ENCODE measurements around the gene TARS3.
"Not testable (repeated sequence)": the region's sequence is repeated elsewhere in the genome, so short reads cannot be mapped to it uniquely, and the experiment has no call there.

TARS3 gene

GRCh38 chr15:101657171-101657570 is 67.1 kb downstream of the TARS3 start:
- Histone ChIP-seq H3K4me3 (ENCODE audit: low read depth, low read length) (no peak overlapping the region), H3K27me3 (ENCODE audit: insufficient read depth, low read length) (no peaks in the 10 kb centered on the region), H3K27ac (ENCODE audit: low read depth, low read length) (no peak overlapping the region), H3K4me1 (ENCODE audit: control insufficient read depth, insufficient read depth, low read length, unreplicated experiment) (peaks cover 14% of the 10 kb centered on the region), H3K36me3 (ENCODE audit: insufficient read depth, low read length) (no peaks in the 10 kb centered on the region), H3K79me2 (ENCODE audit: control insufficient read depth, insufficient read depth, low read length, unreplicated experiment) (peaks cover 14% of the 10 kb centered on the region), H2AFZ (ENCODE audit: low read length, unreplicated experiment) (no peak overlapping the region)

- H3K27me3 ChIP-seq (ENCODE audit: insufficient read depth, low read length); H3K36me3 ChIP-seq (ENCODE audit: insufficient read depth, low read length); H3K4me3 ChIP-seq (ENCODE audit: low read depth, low read length): not testable (repeated sequence)
- peak overlapping the region; percentile 53 for H2AFZ ChIP-seq (ENCODE audit: low read length, unreplicated experiment)
- peak overlapping the region; percentile 86 for H3K27ac ChIP-seq (ENCODE audit: low read depth, low read length)
- peaks cover 35% of the 10 kb centered on the region for H3K79me2 ChIP-seq (ENCODE audit: control insufficient read depth, insufficient read depth, low read length, unreplicated experiment)
- H3K4me1 ChIP-seq (ENCODE audit: control insufficient read depth, insufficient read depth, low read length, unreplicated experiment): peaks cover 27% of the 10 kb centered on the region
These were observed 69.5 kb downstream of the TARS3 start for GRCh38 chr15:101654624-101655337.

- peaks cover 27% of the 10 kb centered on the region for H3K4me1 ChIP-seq (ENCODE audit: control insufficient read depth, insufficient read depth, low read length, unreplicated experiment)
- peak overlapping the region; percentile 86 for H3K27ac ChIP-seq (ENCODE audit: low read depth, low read length)
- H2AFZ ChIP-seq (ENCODE audit: low read length, unreplicated experiment): peak overlapping the region; percentile 53
- H3K79me2 ChIP-seq (ENCODE audit: control insufficient read depth, insufficient read depth, low read length, unreplicated experiment): peaks cover 41% of the 10 kb centered on the region
- H3K27me3 ChIP-seq (ENCODE audit: insufficient read depth, low read length): no peaks in the 10 kb centered on the region
- H3K4me3 ChIP-seq (ENCODE audit: low read depth, low read length): peak overlapping the region; percentile 98
- H3K36me3 ChIP-seq (ENCODE audit: insufficient read depth, low read length): no peaks in the 10 kb centered on the region
These were observed 70.1 kb downstream of the TARS3 start for GRCh38 chr15:101654171-101654570.

- H3K27ac ChIP-seq (ENCODE audit: low read depth, low read length): peak overlapping the region; percentile 86
- H3K27me3 ChIP-seq (ENCODE audit: insufficient read depth, low read length): no peaks in the 10 kb centered on the region
- peak overlapping the region; percentile 98 for H3K4me3 ChIP-seq (ENCODE audit: low read depth, low read length)
- H3K79me2 ChIP-seq (ENCODE audit: control insufficient read depth, insufficient read depth, low read length, unreplicated experiment): peaks cover 51% of the 10 kb centered on the region
- peaks cover 27% of the 10 kb centered on the region for H3K4me1 ChIP-seq (ENCODE audit: control insufficient read depth, insufficient read depth, low read length, unreplicated experiment)
- H3K36me3 ChIP-seq (ENCODE audit: insufficient read depth, low read length): peaks cover 3% of the 10 kb centered on the region; the same call in 1 of the 2 replicates
- peak overlapping the region; percentile 98 for H2AFZ ChIP-seq (ENCODE audit: low read length, unreplicated experiment)
These were observed 71.4 kb downstream of the TARS3 start for GRCh38 chr15:101652786-101653430.

- peaks cover 27% of the 10 kb centered on the region for H3K4me1 ChIP-seq (ENCODE audit: control insufficient read depth, insufficient read depth, low read length, unreplicated experiment)
- no peaks in the 10 kb centered on the region for H3K27me3 ChIP-seq (ENCODE audit: insufficient read depth, low read length)
- peaks cover 52% of the 10 kb centered on the region for H3K79me2 ChIP-seq (ENCODE audit: control insufficient read depth, insufficient read depth, low read length, unreplicated experiment)
- peak within 1 kb of the TSS; percentile 98 for H3K4me3 ChIP-seq (ENCODE audit: low read depth, low read length)
- H3K27ac ChIP-seq (ENCODE audit: low read depth, low read length): peak within 1 kb of the TSS; percentile 86
- H2AFZ ChIP-seq (ENCODE audit: low read length, unreplicated experiment): peak within 1 kb of the TSS; percentile 98
- H3K36me3 ChIP-seq (ENCODE audit: insufficient read depth, low read length): peaks cover 3% of the 10 kb centered on the region; the same call in 1 of the 2 replicates
These were observed 72.0 kb downstream of the TARS3 start, which contains the start of gene TM2D3 for GRCh38 chr15:101652098-101652785. TSS of gene TM2D3 (minus strand) at chr15:101652381. CDS start at chr15:101652361, 20 bp downstream.

GRCh38 chr15:101651554-101652097 is 72.6 kb downstream of the TARS3 start:
- Histone ChIP-seq H3K4me3 (ENCODE audit: low read depth, low read length) (peak overlapping the region; percentile 98), H3K36me3 (ENCODE audit: insufficient read depth, low read length) (peaks cover 3% of the 10 kb centered on the region; the same call in 1 of the 2 replicates), H3K27ac (ENCODE audit: low read depth, low read length) (peak overlapping the region; percentile 86), H3K27me3 (ENCODE audit: insufficient read depth, low read length) (no peaks in the 10 kb centered on the region), H2AFZ (ENCODE audit: low read length, unreplicated experiment) (peak overlapping the region; percentile 91), H3K79me2 (ENCODE audit: control insufficient read depth, insufficient read depth, low read length, unreplicated experiment) (peaks cover 52% of the 10 kb centered on the region), H3K4me1 (ENCODE audit: control insufficient read depth, insufficient read depth, low read length, unreplicated experiment) (peaks cover 27% of the 10 kb centered on the region)

GRCh38 chr15:101650145-101650544 is 74.1 kb downstream of the TARS3 start:
- Histone ChIP-seq H3K36me3 (ENCODE audit: insufficient read depth, low read length) (peaks cover 7% of the 10 kb centered on the region; the same call in 1 of the 2 replicates), H3K4me1 (ENCODE audit: control insufficient read depth, insufficient read depth, low read length, unreplicated experiment) (peaks cover 27% of the 10 kb centered on the region), H3K4me3 (ENCODE audit: low read depth, low read length) (peak overlapping the region; percentile 98), H3K27ac (ENCODE audit: low read depth, low read length) (no peak overlapping the region), H3K79me2 (ENCODE audit: control insufficient read depth, insufficient read depth, low read length, unreplicated experiment) (peaks cover 52% of the 10 kb centered on the region), H2AFZ (ENCODE audit: low read length, unreplicated experiment) (no peak overlapping the region), H3K27me3 (ENCODE audit: insufficient read depth, low read length) (no peaks in the 10 kb centered on the region)

- Histone ChIP-seq H3K36me3 (ENCODE audit: insufficient read depth, low read length) (peaks cover 7% of the 10 kb centered on the region; the same call in 1 of the 2 replicates), H3K4me3 (ENCODE audit: low read depth, low read length) (no peak overlapping the region), H3K27me3 (ENCODE audit: insufficient read depth, low read length) (no peaks in the 10 kb centered on the region), H3K4me1 (ENCODE audit: control insufficient read depth, insufficient read depth, low read length, unreplicated experiment) (peaks cover 14% of the 10 kb centered on the region), H2AFZ (ENCODE audit: low read length, unreplicated experiment) (no peak overlapping the region), H3K79me2 (ENCODE audit: control insufficient read depth, insufficient read depth, low read length, unreplicated experiment) (peaks cover 47% of the 10 kb centered on the region), H3K27ac (ENCODE audit: low read depth, low read length) (no peak overlapping the region)
These were observed 75.9 kb downstream of the TARS3 start for GRCh38 chr15:101648356-101648755.

- Histone ChIP-seq H3K4me1 (ENCODE audit: control insufficient read depth, insufficient read depth, low read length, unreplicated experiment) (peaks cover 13% of the 10 kb centered on the region), H3K79me2 (ENCODE audit: control insufficient read depth, insufficient read depth, low read length, unreplicated experiment) (peaks cover 38% of the 10 kb centered on the region), H3K27ac (ENCODE audit: low read depth, low read length) (no peak overlapping the region), H3K4me3 (ENCODE audit: low read depth, low read length) (no peak overlapping the region), H3K27me3 (ENCODE audit: insufficient read depth, low read length) (no peaks in the 10 kb centered on the region), H2AFZ (ENCODE audit: low read length, unreplicated experiment) (no peak overlapping the region), H3K36me3 (ENCODE audit: insufficient read depth, low read length) (peaks cover 7% of the 10 kb centered on the region; the same call in 1 of the 2 replicates)
These were observed 77.0 kb downstream of the TARS3 start for GRCh38 chr15:101647251-101647650.

- H3K4me3 ChIP-seq (ENCODE audit: low read depth, low read length): no peak overlapping the region
- peaks cover 13% of the 10 kb centered on the region for H3K4me1 ChIP-seq (ENCODE audit: control insufficient read depth, insufficient read depth, low read length, unreplicated experiment)
- H3K27me3 ChIP-seq (ENCODE audit: insufficient read depth, low read length): no peaks in the 10 kb centered on the region
- no peak overlapping the region for H2AFZ ChIP-seq (ENCODE audit: low read length, unreplicated experiment)
- no peak overlapping the region for H3K27ac ChIP-seq (ENCODE audit: low read depth, low read length)
- H3K36me3 ChIP-seq (ENCODE audit: insufficient read depth, low read length): peaks cover 7% of the 10 kb centered on the region; the same call in 1 of the 2 replicates
- H3K79me2 ChIP-seq (ENCODE audit: control insufficient read depth, insufficient read depth, low read length, unreplicated experiment): peaks cover 36% of the 10 kb centered on the region
These were observed 77.6 kb downstream of the TARS3 start for GRCh38 chr15:101646672-101647071.
